ENCODE data around the gene C10orf53.

C10orf53 gene

DNA sequence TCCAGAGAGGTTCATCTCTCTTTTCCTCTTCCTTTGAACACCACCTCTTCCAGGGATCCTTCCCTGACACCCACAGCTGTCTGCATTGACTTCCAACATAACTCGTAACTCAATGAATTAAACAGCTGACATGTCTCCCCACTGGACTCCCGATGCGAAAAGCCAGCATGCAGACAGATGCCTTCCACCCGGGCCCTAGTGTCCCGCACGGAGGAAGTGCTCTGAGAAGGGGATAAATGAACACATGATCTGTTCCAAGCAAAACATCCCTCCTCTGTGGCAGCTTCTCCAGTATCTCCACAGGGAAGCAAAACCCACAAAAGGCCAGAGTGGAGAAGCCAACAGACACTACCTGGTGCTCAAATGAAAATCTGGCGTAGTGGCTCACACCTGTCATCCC lies 54.4 kb downstream of the C10orf53 start:
- H3K4me3 ChIP-seq (ENCODE audit: low read depth, low read length) = no peak overlapping the region
- no peak for TF ChIP-seq CTCF (IDR thresholded peaks at IDR 0.05; ENCODE audit: low read depth, low read length)

DNA sequence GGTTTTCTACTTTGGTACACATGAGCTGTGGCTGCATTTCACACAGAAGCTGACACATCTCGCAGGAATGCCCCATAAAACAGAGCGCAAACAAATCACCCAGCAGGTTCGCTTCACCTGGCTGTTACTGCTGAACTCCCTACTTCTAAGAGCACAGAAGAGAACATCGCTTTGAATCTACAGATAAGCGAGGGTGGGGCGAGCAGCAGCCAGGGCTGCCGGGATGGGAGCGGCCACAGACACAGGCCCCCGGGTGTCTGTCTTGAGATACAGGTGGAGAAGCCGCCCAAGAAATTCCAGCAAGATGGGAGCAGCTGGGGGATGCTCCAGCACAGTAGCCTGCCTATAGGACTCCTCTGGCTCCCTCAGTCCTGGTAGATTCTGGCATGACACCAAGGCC lies 55.2 kb downstream of the C10orf53 start:
- H3K4me3 ChIP-seq (ENCODE audit: low read depth, low read length) = no peak overlapping the region
- no peak for TF ChIP-seq CTCF (IDR thresholded peaks at IDR 0.05; ENCODE audit: low read depth, low read length)

GRCh38 chr10:49735161-49735560 lies 55.7 kb downstream of the C10orf53 start:
- H3K4me3 ChIP-seq (ENCODE audit: low read depth, low read length) = no peak overlapping the region
- no peak for TF ChIP-seq CTCF (IDR thresholded peaks at IDR 0.05; ENCODE audit: low read depth, low read length)

DNA sequence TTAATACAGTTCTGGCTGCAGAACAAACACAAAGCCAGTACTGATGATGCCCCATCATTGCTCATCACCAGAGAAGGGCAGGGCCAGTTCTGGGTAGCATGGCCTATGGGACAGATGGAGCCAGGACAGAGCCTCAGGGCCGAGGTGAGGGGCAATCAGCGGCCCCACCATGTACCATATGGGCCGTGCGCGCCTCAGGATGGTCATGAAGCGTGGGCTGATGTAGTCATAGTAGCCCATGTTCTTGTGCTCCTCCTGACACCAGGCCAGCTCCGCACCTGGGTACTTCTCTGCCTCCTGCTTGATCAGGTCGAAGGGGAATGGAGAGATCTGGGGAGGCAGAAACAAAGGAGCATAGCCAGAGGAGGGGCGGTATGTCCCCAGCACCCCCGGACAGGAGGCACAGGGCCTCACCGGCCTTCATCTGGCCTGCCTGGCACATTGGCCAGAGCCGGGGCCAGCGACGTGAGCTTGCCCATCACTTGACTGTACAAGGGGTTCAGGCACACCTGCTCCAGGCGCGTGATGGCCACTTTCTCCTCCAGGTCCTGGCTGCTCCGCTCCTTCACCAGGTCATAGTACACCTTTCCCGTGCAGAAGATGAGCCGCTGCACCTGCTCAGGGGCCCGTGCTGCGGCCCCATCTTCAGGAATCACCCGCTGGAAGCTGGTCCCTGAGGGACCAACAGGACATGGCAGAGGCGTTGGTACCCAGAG lies 56.6 kb downstream of the C10orf53 start:
- TF ChIP-seq CTCF (IDR thresholded peaks at IDR 0.05; ENCODE audit: low read depth, low read length) = no peak

GRCh38 chr10:49736564-49737113 lies 57.2 kb downstream of the C10orf53 start:
- no peak overlapping the region for H3K4me3 ChIP-seq (ENCODE audit: low read depth, low read length)
- no peak for TF ChIP-seq CTCF (IDR thresholded peaks at IDR 0.05; ENCODE audit: low read depth, low read length)

More for the DNA sequence above, 56.6 kb downstream of the C10orf53 start:
- H3K4me3 ChIP-seq (ENCODE audit: low read depth, low read length) = no peak overlapping the region

DNA sequence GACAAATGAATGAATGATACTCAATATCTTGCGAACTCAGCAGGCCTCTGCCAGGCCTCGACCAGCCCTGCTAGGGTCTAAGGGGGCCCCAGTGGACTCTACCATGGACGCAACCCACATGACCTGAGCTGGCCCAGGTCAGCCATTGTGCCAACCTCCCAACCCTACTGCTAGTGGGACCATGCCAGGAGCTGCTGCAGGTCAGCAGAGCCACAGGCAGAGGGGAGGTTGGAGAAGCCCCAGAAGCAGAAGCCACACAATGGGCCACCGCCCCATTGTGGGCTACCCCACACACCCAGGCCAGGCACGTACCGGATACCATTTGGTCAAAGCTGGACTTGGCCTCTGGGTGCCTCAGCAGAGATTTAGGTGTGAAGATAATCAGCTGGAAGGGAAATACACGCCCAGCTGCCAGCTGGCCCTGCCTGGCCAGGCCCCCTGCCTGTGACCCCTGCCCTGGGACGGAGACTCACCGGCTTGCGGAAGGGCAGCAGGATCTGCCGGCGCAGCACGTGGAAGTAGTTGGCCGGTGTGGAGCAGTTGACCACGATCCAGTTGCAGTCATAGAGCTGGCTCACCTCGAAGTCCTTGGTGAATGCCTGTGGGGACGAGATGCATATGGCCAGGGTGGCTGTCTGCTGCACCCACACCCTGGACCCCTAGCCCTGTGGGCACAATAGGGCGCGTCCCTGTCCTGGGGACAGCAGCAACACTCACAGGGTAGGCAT lies 58.2 kb downstream of the C10orf53 start:
- no peak overlapping the region for H3K4me3 ChIP-seq (ENCODE audit: low read depth, low read length)
- no peak for TF ChIP-seq CTCF (IDR thresholded peaks at IDR 0.05; ENCODE audit: low read depth, low read length)

All from WI38 (cell line).